NCI-H345 (cell line): ENCODE data around the gene OSBPL2.

Source experiments
- DNase-seq: peaks from one replicate; lab custom pipeline; 2025; lab: John Stamatoyannopoulos, UW

Gene OSBPL2

GRCh38 chr20:62313460-62314338, 75.4 kb downstream of the OSBPL2 start:
- DNase-seq: no peak

DNA sequence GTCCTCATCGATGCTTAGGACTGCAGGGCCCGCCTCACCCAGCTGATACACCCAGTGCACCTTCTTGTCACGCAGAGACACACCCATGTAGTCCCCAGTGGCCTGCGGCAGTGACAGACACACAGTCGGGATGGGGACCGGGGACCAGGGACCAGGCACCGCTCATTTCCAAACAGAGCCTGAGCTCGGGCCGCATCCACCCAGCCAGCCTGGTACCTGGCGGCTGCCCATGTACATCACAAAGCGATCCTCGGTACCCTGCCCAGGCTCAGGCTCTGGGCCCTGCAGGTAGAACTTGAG, 76.0 kb downstream of the OSBPL2 start:
- DNase-seq: no peak

DNA sequence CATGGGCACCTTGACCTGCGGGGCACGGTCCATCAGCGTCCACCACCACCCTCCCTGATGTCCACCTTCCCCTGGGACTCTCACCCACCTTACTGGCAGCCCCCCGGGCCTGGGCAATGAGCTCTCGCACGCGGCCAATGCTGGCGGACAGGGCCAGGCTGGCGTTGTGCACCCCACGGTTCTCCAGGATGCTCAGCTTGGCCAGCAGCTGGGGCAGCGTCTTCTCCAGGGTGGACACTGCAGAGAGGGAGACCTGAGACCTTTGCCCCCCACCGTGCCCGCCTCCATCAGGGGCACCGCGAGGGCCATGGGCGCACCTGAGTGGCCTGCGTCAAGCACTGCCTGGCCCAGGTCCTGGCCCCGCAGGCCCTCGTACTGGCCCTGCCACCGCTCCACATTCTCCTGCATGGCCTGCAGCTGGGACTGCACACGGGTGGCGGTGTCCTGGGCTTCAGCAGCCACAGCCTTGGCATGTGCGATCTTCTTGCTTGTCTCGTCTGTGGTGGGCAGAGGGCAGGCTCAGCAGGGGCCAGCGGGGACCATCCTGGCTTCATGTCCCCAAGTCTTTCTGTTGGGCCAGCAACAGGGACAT, 76.5 kb downstream of the OSBPL2 start:
- no peak for DNase-seq

GRCh38 chr20:62315773-62316172, 77.5 kb downstream of the OSBPL2 start:
- DNase-seq: no peak

DNA sequence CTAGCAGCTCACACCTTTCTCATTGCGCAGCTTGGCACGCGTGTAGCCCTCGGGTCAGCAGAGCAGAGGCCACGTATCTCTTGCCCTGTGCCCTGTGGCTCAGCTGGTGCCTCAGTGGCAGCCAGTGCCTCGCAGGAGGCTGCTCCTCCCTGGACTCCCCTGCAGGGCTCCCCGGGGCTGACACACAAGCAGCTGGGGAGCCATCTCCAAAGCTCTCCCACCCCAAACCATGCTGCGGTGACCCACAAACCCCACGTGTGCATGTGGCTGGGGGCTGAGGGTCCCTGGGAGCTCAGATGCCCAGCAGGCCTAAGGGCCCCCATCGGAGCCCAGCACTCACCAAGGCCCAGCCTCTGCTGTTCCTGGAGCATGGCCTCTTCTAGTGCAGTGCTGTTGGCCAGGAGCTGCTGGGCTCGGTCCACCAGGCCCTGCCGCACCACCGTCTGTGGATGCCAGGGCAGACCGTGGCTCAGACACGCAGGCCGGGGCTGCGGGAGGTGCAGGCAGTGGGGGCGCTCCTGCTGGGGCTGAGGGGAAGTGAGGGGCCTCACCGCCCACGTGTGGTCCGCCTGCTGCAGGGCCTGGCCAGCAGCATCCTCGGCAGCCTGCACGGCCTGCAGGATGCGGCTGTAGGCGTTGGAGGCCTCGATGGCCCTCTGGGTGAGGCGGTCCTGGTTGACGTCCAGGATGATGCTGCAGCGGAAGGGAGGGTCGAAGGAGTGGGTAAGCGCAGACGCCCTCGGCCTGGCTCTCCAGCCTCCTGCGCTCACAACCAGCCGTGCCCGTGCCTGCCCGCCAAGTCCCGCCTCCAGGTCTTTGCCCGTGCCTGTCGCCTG, 78.2 kb downstream of the OSBPL2 start:
- no peak for DNase-seq

- no peak for DNase-seq
Measured at GRCh38 chr20:62317167-62317655, 78.9 kb downstream of the OSBPL2 start.

DNA sequence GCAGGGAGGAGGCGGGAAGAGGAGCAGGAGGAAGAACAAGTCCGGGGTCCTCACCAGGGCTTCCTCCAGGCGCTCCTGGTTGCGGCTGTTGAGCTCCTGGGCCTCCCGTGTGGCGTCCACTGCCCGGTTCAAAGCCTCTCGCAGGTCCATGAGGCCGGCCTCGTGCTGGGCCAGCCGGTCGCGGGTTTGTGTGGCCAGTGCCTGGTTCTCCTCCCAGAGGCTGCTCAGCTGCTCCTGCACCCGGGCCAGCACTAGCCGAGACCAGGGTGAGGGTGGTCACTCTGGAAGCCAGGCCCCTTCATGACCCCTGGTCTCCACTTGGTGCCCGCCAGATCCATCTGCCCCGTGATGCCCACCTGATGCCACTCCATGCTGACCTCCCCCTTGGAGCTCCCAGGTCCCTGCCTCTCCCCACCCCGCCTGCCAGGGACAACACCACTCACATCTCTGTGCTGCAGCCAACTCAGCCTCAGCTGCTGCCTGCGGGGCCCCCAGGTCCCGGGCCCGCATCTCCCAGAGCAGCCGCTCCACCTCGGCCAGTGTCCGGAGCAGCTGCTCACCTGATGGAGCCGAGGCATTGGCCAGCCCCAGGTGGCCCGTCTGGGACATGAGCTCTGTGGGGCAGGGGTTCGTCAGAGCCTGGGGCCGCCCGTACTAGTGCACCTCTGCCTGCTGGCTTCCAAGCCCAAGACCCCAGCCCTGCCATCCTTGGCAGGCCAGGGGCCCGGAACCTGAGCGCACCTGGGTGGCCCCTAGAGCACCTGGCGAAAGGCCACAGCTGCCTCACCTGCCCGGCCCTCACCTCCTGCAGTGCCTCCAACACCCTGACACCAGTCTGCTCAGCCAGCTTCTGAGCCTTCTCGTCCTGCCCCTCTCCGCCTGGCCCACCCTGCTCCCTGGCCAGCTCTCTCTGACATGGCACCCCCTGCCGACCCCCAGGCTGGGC, 80.4 kb downstream of the OSBPL2 start:
- no peak for DNase-seq

- no peak for DNase-seq
Measured at GRCh38 chr20:62319346-62319909, 81.1 kb downstream of the OSBPL2 start.

DNA sequence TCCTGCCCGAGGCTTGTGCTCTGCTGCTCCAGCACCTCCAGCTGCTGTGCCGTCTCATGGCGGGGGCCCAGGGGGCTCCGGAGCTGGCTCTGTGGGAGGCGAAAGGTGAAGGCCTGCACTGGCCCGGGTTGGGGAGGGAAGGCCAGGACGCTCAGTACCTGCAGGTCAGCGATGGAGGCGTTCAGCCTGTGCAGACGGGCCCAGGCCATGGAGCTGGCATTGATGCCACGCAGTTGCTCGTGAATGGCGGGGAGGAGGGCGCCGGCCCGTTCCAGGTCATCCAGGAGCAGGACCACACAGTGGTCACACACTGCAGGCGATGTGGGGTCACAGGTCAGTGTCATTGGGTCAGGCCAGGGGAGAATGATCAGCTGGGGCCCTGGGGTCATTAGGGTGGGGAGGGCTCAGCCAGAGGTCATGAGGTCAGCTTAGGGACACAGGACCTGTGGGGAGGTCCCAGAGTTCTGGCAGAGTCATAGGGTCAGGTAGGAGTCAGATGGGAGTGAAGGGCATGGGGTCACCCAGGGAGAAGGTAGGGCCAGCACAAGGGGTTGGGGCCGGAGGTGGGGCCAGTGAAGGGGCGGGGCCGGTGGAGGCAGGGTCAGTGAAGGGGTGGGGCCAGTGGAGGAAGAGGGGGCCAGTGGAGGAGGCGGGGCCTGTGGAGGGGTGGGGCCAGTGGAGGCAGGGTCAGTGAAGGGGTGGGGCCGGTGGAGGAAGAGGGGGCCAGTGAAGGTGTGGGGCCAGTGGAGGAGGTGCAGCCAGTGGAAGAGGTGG, 82.4 kb downstream of the OSBPL2 start:
- DNase-seq: peak; percentile 24

- peak; percentile 23 for DNase-seq
Measured at GRCh38 chr20:62321521-62321948, 83.2 kb downstream of the OSBPL2 start.

DNA sequence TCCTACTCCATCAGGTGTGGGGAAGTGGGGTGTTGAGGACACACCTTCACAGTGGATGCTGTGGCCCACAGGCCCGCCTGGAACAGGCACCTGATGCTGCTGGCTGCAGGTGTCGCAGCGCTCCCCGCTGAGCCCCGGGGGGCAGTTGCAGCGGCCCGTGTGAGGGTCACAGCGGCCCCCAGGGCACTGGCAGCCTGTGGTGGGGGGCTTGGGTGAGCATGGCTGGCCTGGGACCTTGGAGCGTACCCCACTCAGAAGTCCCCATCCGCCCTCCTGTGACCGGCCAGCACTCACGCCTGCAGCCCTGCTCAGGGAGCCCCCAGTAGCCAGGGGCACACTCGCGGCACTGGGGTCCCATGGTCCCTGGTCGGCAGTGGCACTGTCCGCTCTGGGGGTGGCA, 83.7 kb downstream of the OSBPL2 start:
- DNase-seq: no peak

DNA sequence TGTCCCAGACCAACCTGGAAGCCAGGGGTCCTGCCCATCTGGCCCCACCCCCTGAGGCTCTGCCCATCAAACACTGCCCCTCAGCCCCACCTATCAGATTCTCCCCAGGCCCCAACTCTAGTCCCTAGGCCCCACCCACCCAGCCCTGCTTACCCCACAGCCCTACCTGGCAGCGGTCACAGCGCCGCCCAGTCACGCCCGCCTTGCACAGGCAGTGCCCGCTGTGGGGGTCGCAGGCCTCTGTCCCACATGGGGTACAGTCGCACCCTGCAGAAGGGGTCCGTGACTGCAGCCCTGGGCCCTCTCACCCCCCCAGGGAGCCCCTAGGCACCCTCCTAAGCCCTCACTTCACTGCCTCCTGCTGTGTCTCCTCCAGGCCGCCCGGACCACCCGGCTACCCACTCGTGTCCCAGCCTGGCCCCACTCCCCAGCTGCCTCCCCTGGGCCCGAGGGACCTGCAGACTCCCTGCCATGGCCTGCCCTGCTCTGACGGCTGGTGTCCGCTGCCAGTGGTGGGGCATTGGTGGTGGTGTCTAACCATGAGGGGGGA, 84.2 kb downstream of the OSBPL2 start:
- DNase-seq: no peak

DNA sequence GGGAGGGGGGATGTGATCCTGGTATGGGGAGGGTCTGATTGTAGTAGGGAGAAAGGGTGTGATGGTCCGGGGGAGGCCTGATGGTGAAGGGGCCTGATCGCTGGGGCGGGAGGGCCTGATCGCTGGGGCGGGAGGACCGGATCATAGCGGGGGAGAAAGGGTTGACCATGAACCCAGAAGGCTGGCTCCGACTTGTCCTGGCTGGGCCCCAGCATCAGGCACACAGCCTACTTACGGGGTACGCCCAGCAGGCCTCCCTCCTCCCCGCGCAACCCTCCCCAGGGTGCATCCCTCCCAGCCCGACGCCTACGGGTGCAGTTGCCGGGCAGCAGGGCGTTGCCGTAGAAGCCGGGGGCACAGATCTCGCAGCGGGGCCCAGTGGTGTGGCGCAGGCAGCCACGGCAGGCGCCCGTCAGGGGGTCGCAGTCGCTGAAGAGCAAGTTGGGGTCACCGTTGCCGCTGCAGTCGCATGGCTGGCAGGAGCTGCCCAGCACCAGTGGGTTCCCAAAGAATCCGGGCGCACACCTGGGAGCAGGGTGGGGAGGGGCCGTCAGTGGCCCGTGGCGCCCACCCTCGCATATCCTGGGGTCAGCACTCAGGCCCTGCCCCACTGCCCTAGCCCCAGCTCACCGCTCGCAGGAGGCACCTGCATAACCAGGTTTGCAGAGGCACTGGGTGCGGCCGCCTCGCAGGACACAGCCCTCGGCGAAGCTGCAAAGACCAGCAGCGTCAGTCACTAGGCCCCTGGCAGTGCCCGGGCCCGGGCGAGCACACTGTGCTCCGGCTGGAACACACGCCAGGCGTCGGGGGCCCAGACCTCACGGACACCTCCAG, 85.0 kb downstream of the OSBPL2 start:
- DNase-seq: no peak

GRCh38 chr20:62323980-62324906, 85.9 kb downstream of the OSBPL2 start:
- no peak for DNase-seq

DNA sequence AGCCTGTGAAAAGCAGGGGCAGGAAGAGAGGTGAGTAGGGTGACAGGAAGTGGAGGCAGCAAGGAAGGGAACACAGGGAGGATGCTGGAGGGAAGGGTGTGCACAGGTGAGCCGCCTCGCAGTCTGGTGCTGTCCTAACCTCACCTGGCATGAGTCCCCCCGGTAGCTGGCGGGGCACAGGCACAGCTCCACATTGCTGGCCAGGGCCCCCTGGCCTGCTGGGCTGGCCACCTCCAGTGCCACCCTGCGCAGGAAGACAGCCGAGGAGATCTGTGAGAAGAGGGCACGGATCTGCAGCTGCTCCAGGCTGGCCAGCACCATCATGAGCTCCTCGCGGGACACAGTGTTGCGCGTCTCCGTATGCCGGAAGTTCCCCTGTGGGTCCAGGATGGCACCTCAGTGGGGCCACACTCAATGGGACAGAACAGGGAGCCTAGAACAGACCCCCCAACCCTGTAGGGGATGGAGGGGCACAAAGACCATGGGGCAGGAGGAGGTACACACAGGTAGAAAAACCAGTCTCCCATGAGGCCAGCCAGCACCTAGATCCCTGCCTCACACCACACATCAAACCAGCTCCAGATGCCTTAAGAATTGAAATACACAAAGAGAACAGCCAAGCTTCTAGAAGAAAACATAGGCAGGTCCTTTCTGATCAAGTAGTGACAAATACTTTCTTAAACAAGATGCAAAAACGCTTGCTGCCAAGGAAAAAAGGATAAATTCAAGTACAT, 87.0 kb downstream of the OSBPL2 start:
- DNase-seq: no peak

GRCh38 chr20:62326559-62326958, 88.2 kb downstream of the OSBPL2 start:
- DNase-seq: no peak

GRCh38 chr20:62326959-62327725, 88.8 kb downstream of the OSBPL2 start:
- DNase-seq: no peak
